Activated naive CD4-positive, alpha-beta T cell treated with anti-CD3 and anti-CD28 coated beads, Interleukin-2, amount 10 ng/mL, durations not matched to agents 5 hours and 36 hours (primary cell): ENCODE measurements around the gene C5AR2. TPM values are rescaled to one million over a fixed set of nuclear protein-coding genes. Genes with fewer than 3 reads are reported as not detected.

ENCODE experiments used
- total RNA-seq, 2 experiments: library from RNA; stranded (reverse); gene quantifications; one replicate each; pipeline ENCODE4 v1.2.3, GENCODE V29; 2021

Gene C5AR2
- 1 to 10 TPM in 1 of 2 experiments, under 1 TPM in 1; 0.84 to 1.0 TPM for total RNA-seq

GRCh38 chr19:47331931-47332547, at the start of gene C5AR2:
C5AR2 (plus strand) TSS chr19:47332175; CDS start chr19:47340800, 8,625 bp downstream.

GRCh38 chr19:47309608-47310007, 22.4 kb upstream of the C5AR2 start, which contains the start of gene C5AR1:
C5AR1 (plus strand) TSS chr19:47309861; CDS start chr19:47309896, 35 bp downstream.

GRCh38 chr19:47348819-47349795, 17.1 kb downstream of the C5AR2 start, which contains the start of gene DHX34:
DHX34 (plus strand) TSS chr19:47349315; CDS start chr19:47353031, 3,716 bp downstream.

Other genes with a start within 250 kb of the C5AR2 start
- 10 to 100 TPM; 86.1 to 86.9 TPM for gene ZC3H4, start 218.4 kb upstream of the C5AR2 start, total RNA-seq
- gene SAE1, start 201.3 kb upstream of the C5AR2 start, total RNA-seq = 100 to 1,000 TPM; 121 to 142 TPM
- gene BBC3, start 101.0 kb upstream of the C5AR2 start, total RNA-seq = 10 to 100 TPM; 22.1 to 22.5 TPM
- gene CCDC9, start 75.7 kb upstream of the C5AR2 start, total RNA-seq = 10 to 100 TPM; 26.2 to 29.0 TPM
- gene INAFM1, start 57.3 kb upstream of the C5AR2 start, total RNA-seq = 10 to 100 TPM in 1 of 2 experiments, 1 to 10 TPM in 1; 9.9 to 11.8 TPM
- gene C5AR1, start 22.3 kb upstream of the C5AR2 start, total RNA-seq = 1 to 10 TPM in 1 of 2 experiments, not detected in 1; 1.2 TPM
- 10 to 100 TPM; 11.8 to 11.9 TPM for gene DHX34, start 17.1 kb downstream of the C5AR2 start, total RNA-seq
- gene MEIS3, start 87.4 kb downstream of the C5AR2 start, total RNA-seq = not detected
- not detected for gene SLC8A2, start 139.7 kb downstream of the C5AR2 start, total RNA-seq
- 10 to 100 TPM in 1 of 2 experiments, 1 to 10 TPM in 1; 9.5 to 10.8 TPM for gene KPTN, start 152.0 kb downstream of the C5AR2 start, total RNA-seq
- gene NAPA, start 182.9 kb downstream of the C5AR2 start, total RNA-seq = 10 to 100 TPM; 83.1 to 93.3 TPM
- under 1 TPM; 0.30 to 0.34 TPM for gene ZNF541, start 241.0 kb downstream of the C5AR2 start, total RNA-seq